ENCODE measurements around the gene GBF1.
A peak's percentile ranks its signal among the peaks of the same experiment; 100 is the strongest.
"Not testable (repeated sequence)": the region's sequence is repeated elsewhere in the genome, so short reads cannot be mapped to it uniquely, and the experiment has no call there.

Gene GBF1

GRCh38 chr10:102231357-102232318 is 13.7 kb upstream of the GBF1 start:
- DNase-seq = peak; percentile 73

- DNase-seq = no peak
These were observed 11.3 kb upstream of the GBF1 start for GRCh38 chr10:102233997-102234396.

- no peak for DNase-seq
These were observed 10.3 kb upstream of the GBF1 start for GRCh38 chr10:102234888-102235597.

- DNase-seq = no peak
These were observed 9.8 kb upstream of the GBF1 start for GRCh38 chr10:102235598-102235920.

- no peak for DNase-seq
These were observed 9.3 kb upstream of the GBF1 start for GRCh38 chr10:102236006-102236405.

- DNase-seq = no peak
These were observed 7.5 kb upstream of the GBF1 start for GRCh38 chr10:102237711-102238252.

GRCh38 chr10:102240467-102241031 is 4.8 kb upstream of the GBF1 start:
- no peak for DNase-seq

GRCh38 chr10:102241032-102241443 is 4.3 kb upstream of the GBF1 start:
- DNase-seq = no peak

- DNase-seq = peak; percentile 93
These were observed 3.8 kb upstream of the GBF1 start, which contains the start of gene PITX3 for GRCh38 chr10:102241444-102242117. PITX3 (minus strand) TSS chr10:102241512; CDS start chr10:102232080, 9,432 bp downstream.

- no peak for DNase-seq
These were observed 3.2 kb upstream of the GBF1 start for GRCh38 chr10:102242118-102242485.

- no peak for DNase-seq
These were observed 2.0 kb upstream of the GBF1 start for GRCh38 chr10:102243309-102243708.

- no peak for DNase-seq
These were observed 560 bp downstream of the GBF1 start for GRCh38 chr10:102245932-102246251.

- DNase-seq = no peak
These were observed 929 bp downstream of the GBF1 start for GRCh38 chr10:102246261-102246660.

GRCh38 chr10:102247734-102248133 is 2.4 kb downstream of the GBF1 start:
- no peak for DNase-seq

- not testable (repeated sequence) for DNase-seq
These were observed 7.2 kb downstream of the GBF1 start for GRCh38 chr10:102252508-102252907.

- no peak for DNase-seq
These were observed 9.1 kb downstream of the GBF1 start for GRCh38 chr10:102254426-102254825.

- DNase-seq = no peak
These were observed 10.1 kb downstream of the GBF1 start for GRCh38 chr10:102255404-102255803.

- no peak for DNase-seq
These were observed 15.9 kb downstream of the GBF1 start for GRCh38 chr10:102261196-102261595.

GRCh38 chr10:102261842-102262241 is 16.5 kb downstream of the GBF1 start:
- DNase-seq = no peak

GRCh38 chr10:102262744-102263370 is 17.5 kb downstream of the GBF1 start:
- DNase-seq = no peak

GRCh38 chr10:102264371-102264770 is 19.0 kb downstream of the GBF1 start:
- DNase-seq = no peak

- DNase-seq = no peak
These were observed 21.3 kb downstream of the GBF1 start for GRCh38 chr10:102266670-102267069.

GRCh38 chr10:102267748-102268147 is 22.4 kb downstream of the GBF1 start:
- no peak for DNase-seq

All from CD4-positive, alpha-beta T cell treated with Interleukin-10 for 1 hour (primary cell).